Sigmoid colon (tissue), 7 donors: ENCODE results near the gene EIPR1. TPM values are rescaled to one million over a fixed set of nuclear protein-coding genes. Genes with fewer than 3 reads are reported as not detected.

Experiments
- DNase-seq: peaks from one replicate; pipeline ENCODE4 v3.0.0-alpha.2; 2019
- H3K27ac ChIP-seq, 4 donors: fragments of 200-600 bp; sonication (generic); one replicate each; pipeline ENCODE4 v1.5.1; 2016 to 2019; ENCODE audit warnings: mild to moderate bottlenecking in 1 of 4
- H3K27me3 ChIP-seq, 3 donors: fragments of 200-600 bp; sonication (generic); one replicate each; pipeline ENCODE4 v1.5.1; 2019; ENCODE audit warnings: mild to moderate bottlenecking in 1 of 3
- H3K36me3 ChIP-seq, 4 donors: fragments of 200-600 bp; sonication (generic); one replicate each; pipeline ENCODE4 v1.5.1; 2016 to 2019
- H3K4me1 ChIP-seq, 4 donors: fragments of 200-600 bp; sonication (generic); one replicate each; pipeline ENCODE4 v1.5.1; 2017 to 2019
- H3K4me3 ChIP-seq, 4 donors: fragments of 200-600 bp; sonication (generic); one replicate each; pipeline ENCODE4 v1.5.1; 2017 to 2019; ENCODE audit warnings: mild to moderate bottlenecking in 2 of 4, moderate library complexity in 1 of 4
- H3K9me3 ChIP-seq, 4 donors: fragments of 200-600 bp in 3 of 4; sonication (generic) in 3 of 4; one replicate each; pipeline versions ENCODE4 v1.5.1 to v1.6.1; 2013 to 2019
- CTCF ChIP-seq, 4 experiments: fragments of 450-650 bp in 3 of 4; fragments of 200-600 bp in 1 of 4; IDR thresholded peaks; one replicate each; pipeline ENCODE4 v1.5.1; 2016 to 2019; ENCODE audit warnings: antibody characterized with exemption in 4 of 4, mild to moderate bottlenecking in 3 of 4, moderate library complexity in 2 of 4
- EP300 ChIP-seq, 4 donors: sonication (generic); formaldehyde crosslinking; IDR thresholded peaks; one replicate each; pipeline ENCODE4 v1.6.1; 2017; ENCODE audit warnings: antibody characterized with exemption in 4 of 4
- POLR2A ChIP-seq, 2 donors: fragments of 450-650 bp; IDR thresholded peaks; one replicate each; pipeline ENCODE4 v1.6.1; 2016; ENCODE audit warnings: antibody characterized with exemption in 2 of 2, mild to moderate bottlenecking in 2 of 2, moderate library complexity in 2 of 2
- POLR2AphosphoS5 ChIP-seq, 4 donors: sonication (generic); formaldehyde crosslinking; IDR thresholded peaks; one replicate each; pipeline ENCODE4 v1.6.1; 2017; ENCODE audit warnings: antibody characterized with exemption in 4 of 4
- WGBS, 2 donors: extraction: QIAGEN DNeasy Blood & Tissue Kit; methylation state at CpG; one replicate each; pipeline ENCODE4 v1.1.7; 2013; 5-methylcytosine and 5-hydroxymethylcytosine counted together
- intact Hi-C: fragments of 100-400 bp; cut with DNase I; formaldehyde crosslinking; loops from one replicate; pipeline ENCODE4 v1.15.1; 2023
- polyA plus RNA-seq, 3 donors: library from polyadenylated mRNA; stranded (reverse); fragments of 200-250 nt; gene quantifications; one replicate each; pipeline ENCODE4 v1.2.3, GENCODE V29; 2013
- total RNA-seq, 4 donors: library from RNA; depleted of rRNA; stranded (reverse); fragments of >200 nt; gene quantifications; one replicate each; pipeline ENCODE4 v1.1.0, GENCODE V29; 2016
- donor health status: healthy with polysubstance abuse.
- donor health status: Bipolar disorder and iron deficiency.
- donor health status: healthy.

EIPR1 gene
- total and polyA plus RNA-seq, 7 donors: 12.2 to 27.0 (median 20.0) TPM

GRCh38 chr2:3260959-3261358 is 116.7 kb downstream of the EIPR1 start:
- H3K36me3 ChIP-seq: peaks cover 0 to 8% (median 0%) of the 10 kb centered on the region in 4 donors
- no peak for TF ChIP-seq POLR2A (IDR thresholded peaks at IDR 0.05)
- TF ChIP-seq POLR2AphosphoS5 (IDR thresholded peaks at IDR 0.05): no peak
- TF ChIP-seq CTCF (IDR thresholded peaks at IDR 0.05): no peak
- no peak for TF ChIP-seq EP300 (IDR thresholded peaks at IDR 0.05)
- WGBS, 2 donors: 95 to 96% methylated on average over 6 of the region's 6 CpGs
- H3K4me3 ChIP-seq: no peak overlapping the region
- intact Hi-C loops: no loop called here
- H3K9me3 ChIP-seq: no peaks in the 10 kb centered on the region
- no peak for DNase-seq
- H3K27me3 ChIP-seq: no peaks in the 10 kb centered on the region
- H3K4me1 ChIP-seq: no peaks in the 10 kb centered on the region
- H3K27ac ChIP-seq: no peak overlapping the region

- Histone ChIP-seq H3K9me3 (no peaks in the 10 kb centered on the region), H3K27ac (no peak overlapping the region), H3K4me3 (no peak overlapping the region), H3K36me3 (peaks cover 0 to 8% (median 0%) of the 10 kb centered on the region in 4 donors), H3K27me3 (no peaks in the 10 kb centered on the region), H3K4me1 (no peaks in the 10 kb centered on the region)
- no peak for TF ChIP-seq EP300 (IDR thresholded peaks at IDR 0.05)
- TF ChIP-seq POLR2AphosphoS5 (IDR thresholded peaks at IDR 0.05): no peak
- no peak for TF ChIP-seq CTCF (IDR thresholded peaks at IDR 0.05)
- TF ChIP-seq POLR2A (IDR thresholded peaks at IDR 0.05): no peak
- WGBS, 2 donors: 95 to 97% methylated on average over 8 of the region's 8 CpGs
- no peak for DNase-seq
- intact Hi-C loops: no loop called here
These were observed 119.8 kb downstream of the EIPR1 start for GRCh38 chr2:3257826-3258225.

- no peak overlapping the region for H3K27ac ChIP-seq
- peaks cover 0 to 8% (median 0%) of the 10 kb centered on the region in 4 donors for H3K36me3 ChIP-seq
- 81 to 95% methylated on average over 14 of the region's 14 CpGs for WGBS, 2 donors
- H3K4me1 ChIP-seq: no peaks in the 10 kb centered on the region
- no peaks in the 10 kb centered on the region for H3K27me3 ChIP-seq
- H3K9me3 ChIP-seq: no peaks in the 10 kb centered on the region
- TF ChIP-seq POLR2A (IDR thresholded peaks at IDR 0.05): no peak
- no peak for TF ChIP-seq EP300 (IDR thresholded peaks at IDR 0.05)
- no peak for TF ChIP-seq POLR2AphosphoS5 (IDR thresholded peaks at IDR 0.05)
- no peak for TF ChIP-seq CTCF (IDR thresholded peaks at IDR 0.05)
- DNase-seq: no peak
- no peak overlapping the region for H3K4me3 ChIP-seq
- intact Hi-C loops: no loop called here
These were observed 120.5 kb downstream of the EIPR1 start for GRCh38 chr2:3257166-3257565.

- no peak for TF ChIP-seq POLR2A (IDR thresholded peaks at IDR 0.05)
- TF ChIP-seq CTCF (IDR thresholded peaks at IDR 0.05): no peak
- no peak for TF ChIP-seq EP300 (IDR thresholded peaks at IDR 0.05)
- no peak for TF ChIP-seq POLR2AphosphoS5 (IDR thresholded peaks at IDR 0.05)
- Histone ChIP-seq H3K27ac (no peak overlapping the region), H3K36me3 (peaks cover 0 to 8% (median 0%) of the 10 kb centered on the region in 4 donors), H3K4me3 (no peak overlapping the region), H3K9me3 (no peaks in the 10 kb centered on the region), H3K4me1 (no peaks in the 10 kb centered on the region), H3K27me3 (no peaks in the 10 kb centered on the region)
- WGBS, 2 donors: 89 to 94% methylated on average over 13 of the region's 13 CpGs
- DNase-seq: no peak
- intact Hi-C loops: no loop called here
These were observed 121.0 kb downstream of the EIPR1 start for GRCh38 chr2:3256605-3257004.

- H3K27ac ChIP-seq: no peak overlapping the region
- DNase-seq: no peak
- H3K27me3 ChIP-seq: no peaks in the 10 kb centered on the region
- H3K4me1 ChIP-seq: no peaks in the 10 kb centered on the region
- 97% methylated on average over 16 of the region's 16 CpGs for WGBS, 2 donors
- peaks cover 0 to 8% (median 0%) of the 10 kb centered on the region in 4 donors for H3K36me3 ChIP-seq
- no peaks in the 10 kb centered on the region for H3K9me3 ChIP-seq
- TF ChIP-seq POLR2A (IDR thresholded peaks at IDR 0.05): no peak
- no peak for TF ChIP-seq EP300 (IDR thresholded peaks at IDR 0.05)
- no peak for TF ChIP-seq CTCF (IDR thresholded peaks at IDR 0.05)
- TF ChIP-seq POLR2AphosphoS5 (IDR thresholded peaks at IDR 0.05): no peak
- intact Hi-C loops: no loop called here
- no peak overlapping the region for H3K4me3 ChIP-seq
These were observed 121.5 kb downstream of the EIPR1 start for GRCh38 chr2:3256157-3256556.
